Measurements from ENCODE around the gene IRF2BP2. TPM values are rescaled to one million over a fixed set of nuclear protein-coding genes. Genes with fewer than 3 reads are reported as not detected.

Gene IRF2BP2
- total and polyA plus RNA-seq, 2 of the 13 experiments (the other 11 are each of a cell fraction or from before 2014, with no cell fraction given): 140 to 147 TPM

- TF ChIP-seq ZNF503 (CRISPR knock-in tag; IDR thresholded peaks at IDR 0.05) (no peak), HOXA5 (CRISPR knock-in tag; IDR thresholded peaks at IDR 0.05) (no peak), MBNL3 (CRISPR knock-in tag; conservative IDR thresholded peaks at IDR 0.05) (no peak), ATRX (CRISPR knock-in tag; IDR thresholded peaks at IDR 0.05; ENCODE audit: borderline replicate concordance) (no peak), POLR2A (IDR thresholded peaks at IDR 0.05; ENCODE audit: insufficient read depth in 1 of 2, low read depth in 2 of 2, low read length in 2 of 2) (peak in 1 of 2 experiments; percentile 79; a peak in 2 of 4 replicates), ZUFSP (CRISPR knock-in tag; IDR thresholded peaks at IDR 0.05; ENCODE audit: borderline replicate concordance) (no peak), ZNF563 (CRISPR knock-in tag; IDR thresholded peaks at IDR 0.05) (no peak), ZNF484 (CRISPR knock-in tag; IDR thresholded peaks at IDR 0.05; ENCODE audit: borderline replicate concordance, low read depth) (no peak), FOXC1 (CRISPR knock-in tag; IDR thresholded peaks at IDR 0.05; ENCODE audit: borderline replicate concordance) (no peak), MED8 (CRISPR knock-in tag; IDR thresholded peaks at IDR 0.05; ENCODE audit: insufficient replicate concordance) (peak; percentile 47), REL (CRISPR knock-in tag; conservative IDR thresholded peaks at IDR 0.05) (0 out of 2 replicates have a peak, but pooled peaks have one; percentile 9), RNF219 (CRISPR knock-in tag; IDR thresholded peaks at IDR 0.05) (no peak)
- TF ChIP-seq, protein P1, sequence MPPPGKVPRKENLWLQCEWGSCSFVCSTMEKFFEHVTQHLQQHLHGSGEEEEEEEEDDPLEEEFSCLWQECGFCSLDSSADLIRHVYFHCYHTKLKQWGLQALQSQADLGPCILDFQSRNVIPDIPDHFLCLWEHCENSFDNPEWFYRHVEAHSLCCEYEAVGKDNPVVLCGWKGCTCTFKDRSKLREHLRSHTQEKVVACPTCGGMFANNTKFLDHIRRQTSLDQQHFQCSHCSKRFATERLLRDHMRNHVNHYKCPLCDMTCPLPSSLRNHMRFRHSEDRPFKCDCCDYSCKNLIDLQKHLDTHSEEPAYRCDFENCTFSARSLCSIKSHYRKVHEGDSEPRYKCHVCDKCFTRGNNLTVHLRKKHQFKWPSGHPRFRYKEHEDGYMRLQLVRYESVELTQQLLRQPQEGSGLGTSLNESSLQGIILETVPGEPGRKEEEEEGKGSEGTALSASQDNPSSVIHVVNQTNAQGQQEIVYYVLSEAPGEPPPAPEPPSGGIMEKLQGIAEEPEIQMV (CRISPR knock-in tag; IDR thresholded peaks at IDR 0.05; ENCODE audit: low read depth): no peak; the same call in none of the 2 replicates
- TF ChIP-seq, protein P2, sequence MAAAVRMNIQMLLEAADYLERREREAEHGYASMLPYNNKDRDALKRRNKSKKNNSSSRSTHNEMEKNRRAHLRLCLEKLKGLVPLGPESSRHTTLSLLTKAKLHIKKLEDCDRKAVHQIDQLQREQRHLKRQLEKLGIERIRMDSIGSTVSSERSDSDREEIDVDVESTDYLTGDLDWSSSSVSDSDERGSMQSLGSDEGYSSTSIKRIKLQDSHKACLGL (CRISPR knock-in tag; IDR thresholded peaks at IDR 0.05): 0 out of 2 replicates have a peak, but pooled peaks have one; percentile 26
- TF ChIP-seq, protein P3, sequence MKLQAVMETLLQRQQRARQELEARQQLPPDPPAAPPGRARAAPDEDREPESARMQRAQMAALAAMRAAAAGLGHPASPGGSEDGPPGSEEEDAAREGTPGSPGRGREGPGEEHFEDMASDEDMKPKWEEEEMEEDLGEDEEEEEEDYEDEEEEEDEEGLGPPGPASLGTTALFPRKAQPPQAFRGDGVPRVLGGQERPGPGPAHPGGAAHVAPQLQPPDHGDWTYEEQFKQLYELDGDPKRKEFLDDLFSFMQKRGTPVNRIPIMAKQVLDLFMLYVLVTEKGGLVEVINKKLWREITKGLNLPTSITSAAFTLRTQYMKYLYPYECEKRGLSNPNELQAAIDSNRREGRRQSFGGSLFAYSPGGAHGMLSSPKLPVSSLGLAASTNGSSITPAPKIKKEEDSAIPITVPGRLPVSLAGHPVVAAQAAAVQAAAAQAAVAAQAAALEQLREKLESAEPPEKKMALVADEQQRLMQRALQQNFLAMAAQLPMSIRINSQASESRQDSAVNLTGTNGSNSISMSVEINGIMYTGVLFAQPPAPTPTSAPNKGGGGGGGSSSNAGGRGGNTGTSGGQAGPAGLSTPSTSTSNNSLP (IDR thresholded peaks at IDR 0.05; ENCODE audit: low read depth, low read length): no peak
Measured at GRCh38 chr1:234611847-234612351, 1.9 kb upstream of the IRF2BP2 start (continued).

Measured in HepG2 (cell line).